T-helper 22 cell (primary cell): ENCODE results near the gene DYRK2.

Experiments used
- DNase-seq: peaks from one replicate; pipeline ENCODE4 v3.0.0-alpha.2; 2020; ENCODE audit warnings: low read depth

The DYRK2 gene

GRCh38 chr12:67648521-67649260 is at the start of gene DYRK2:
Gene DYRK2 (plus strand): TSS chr12:67648745. CDS start chr12:67649134, 389 bp downstream.
- DNase-seq = peak; percentile 60

GRCh38 chr12:67599691-67600090 is 48.9 kb upstream of the DYRK2 start:
- DNase-seq = no peak

DNA sequence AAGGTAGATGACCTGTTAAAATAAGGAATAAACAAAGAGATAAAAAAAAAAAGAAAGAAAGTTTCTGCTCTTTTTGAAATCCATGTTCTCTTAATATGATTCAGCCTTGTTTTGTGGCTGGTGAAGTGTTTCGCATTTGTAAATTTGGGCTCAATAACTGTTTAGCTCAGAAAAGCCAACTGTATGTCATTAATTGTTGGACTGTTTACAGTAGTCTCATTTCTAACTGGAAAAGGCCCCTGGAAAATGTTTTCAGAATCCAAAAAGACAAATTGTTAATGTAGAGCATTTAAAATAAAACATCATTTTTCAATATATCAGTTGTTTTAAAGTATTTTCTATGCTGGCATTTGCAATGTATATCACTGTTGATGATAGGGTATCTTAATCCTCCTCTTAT is 47.4 kb upstream of the DYRK2 start:
- no peak for DNase-seq

DNA sequence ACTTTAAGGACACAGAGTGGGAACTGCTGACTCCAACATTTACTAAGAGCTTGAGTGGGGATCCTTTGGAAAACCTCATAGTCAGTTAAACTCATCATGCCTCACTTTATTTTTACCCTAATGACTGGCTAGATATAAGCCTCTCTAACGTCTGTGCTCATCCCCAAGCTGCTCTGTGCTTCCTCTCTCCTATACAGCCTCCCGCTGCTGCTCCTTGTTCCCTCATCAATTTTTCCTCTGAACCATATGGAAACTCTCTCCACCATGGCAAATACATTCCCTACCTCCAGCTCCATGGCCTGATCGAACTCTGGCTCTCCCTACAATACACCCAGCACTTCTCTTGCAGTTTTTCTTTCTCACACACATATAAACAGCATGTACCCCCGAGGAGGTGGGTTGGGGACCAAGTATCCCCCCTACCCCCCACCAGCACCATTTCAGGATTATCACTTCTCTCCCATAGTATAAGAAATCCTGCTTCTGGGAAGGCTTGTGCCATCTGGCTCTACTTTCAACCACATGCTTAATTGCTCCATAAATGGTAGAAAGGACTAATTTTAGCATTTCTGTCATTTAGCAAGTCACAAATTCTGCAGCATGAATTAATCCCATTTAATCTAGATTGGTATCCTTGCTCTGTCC is 39.2 kb upstream of the DYRK2 start:
- DNase-seq = no peak

GRCh38 chr12:67613040-67613439 is 35.5 kb upstream of the DYRK2 start:
- DNase-seq = no peak

DNA sequence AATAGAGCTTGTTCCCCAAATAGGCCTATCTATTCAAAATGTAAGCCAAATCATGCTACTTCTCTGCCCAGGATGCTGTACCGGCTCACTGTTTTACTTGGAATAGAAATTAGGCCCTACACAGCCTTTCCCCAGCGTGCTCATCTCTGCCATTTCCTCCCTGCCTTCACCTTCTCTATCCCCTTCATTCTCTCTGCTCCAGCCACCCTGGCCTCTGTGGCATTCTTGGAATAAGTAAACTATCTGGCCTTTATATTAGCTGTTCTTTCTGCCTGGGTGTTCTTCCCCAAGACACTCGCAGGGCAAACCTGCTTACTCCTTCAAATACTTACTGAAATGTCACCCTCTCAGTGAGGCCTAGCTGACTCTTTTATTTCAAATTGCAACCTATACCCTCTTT is 30.9 kb upstream of the DYRK2 start:
- DNase-seq = no peak

DNA sequence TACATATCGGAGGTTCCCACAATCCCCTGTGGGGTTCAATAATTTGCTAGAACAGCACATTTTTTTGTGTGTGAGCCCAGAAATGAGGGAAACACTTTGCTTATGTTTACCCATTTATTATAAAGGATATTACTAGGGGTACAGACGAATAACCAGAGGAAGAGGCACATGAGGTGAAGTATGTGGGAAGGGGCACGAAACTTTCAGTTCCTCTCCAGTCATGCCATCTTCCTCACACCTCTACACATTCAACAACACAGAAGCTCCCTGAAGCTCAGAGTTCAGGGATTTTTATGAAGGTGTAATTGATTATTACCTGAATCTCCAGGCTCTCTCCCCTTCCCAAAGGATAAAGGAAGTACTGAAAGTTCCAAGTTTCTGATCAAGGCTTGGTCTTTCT is 30.2 kb upstream of the DYRK2 start:
- DNase-seq = no peak

DNA sequence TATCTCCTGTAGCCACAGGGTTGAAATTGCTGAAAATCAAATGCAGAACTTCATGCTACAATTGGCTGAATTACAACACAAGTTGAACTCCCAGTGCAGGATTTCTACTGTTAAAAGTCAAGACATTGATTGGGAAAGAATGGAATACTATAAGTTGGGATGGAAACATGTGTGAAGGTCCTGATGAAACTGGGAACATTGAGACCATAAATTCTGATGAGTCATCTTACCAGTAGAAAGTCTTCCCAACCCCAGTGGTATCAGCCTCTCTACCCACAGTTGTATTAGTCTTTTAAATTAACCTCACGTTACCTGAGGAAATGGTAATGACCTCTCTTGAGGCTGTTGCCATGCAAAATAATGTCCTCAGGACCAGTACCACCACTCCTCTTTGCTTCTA is 27.4 kb upstream of the DYRK2 start:
- DNase-seq = no peak

GRCh38 chr12:67621926-67622325 is 26.6 kb upstream of the DYRK2 start:
- no peak for DNase-seq

GRCh38 chr12:67623259-67623658 is 25.3 kb upstream of the DYRK2 start:
- no peak for DNase-seq

- DNase-seq = no peak
Measured at GRCh38 chr12:67624355-67624754, 24.2 kb upstream of the DYRK2 start.

DNA sequence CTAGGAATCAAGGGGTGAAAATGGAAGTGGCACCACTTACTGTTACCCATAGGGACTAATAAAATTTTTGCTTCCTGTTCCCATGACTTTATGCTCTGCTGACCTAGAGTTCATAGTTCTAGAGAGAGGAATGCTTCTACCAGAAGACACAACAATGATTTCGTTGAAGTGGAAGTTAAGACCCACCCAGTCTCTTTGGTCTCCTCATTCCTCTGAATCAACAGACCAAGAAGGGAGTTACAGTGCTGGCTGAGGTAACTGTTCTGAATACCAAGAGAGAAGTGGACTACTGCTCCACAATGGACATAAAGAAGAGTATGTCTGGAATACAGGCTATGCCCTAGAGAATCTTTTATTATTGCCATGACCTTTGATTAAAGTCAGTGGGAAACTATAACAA is 23.5 kb upstream of the DYRK2 start:
- no peak for DNase-seq

DNA sequence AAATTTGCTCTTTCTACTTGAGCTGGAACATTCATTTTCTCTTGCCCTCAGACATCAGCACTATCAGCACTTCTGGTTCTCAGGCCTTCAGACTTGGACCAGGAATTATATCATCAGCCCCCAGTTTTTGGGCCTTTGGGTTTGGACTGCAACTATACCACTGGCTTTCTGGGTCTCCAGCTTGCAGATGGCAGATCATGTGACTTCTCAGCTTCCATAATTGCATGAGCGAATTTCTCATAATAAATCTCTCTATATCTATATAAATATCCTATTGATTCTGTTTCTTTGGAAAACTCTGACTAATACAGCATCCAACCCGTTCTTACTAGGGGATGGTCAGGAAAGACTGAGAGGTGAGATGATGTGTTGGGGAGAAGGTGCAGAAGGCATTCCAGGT is 22.4 kb upstream of the DYRK2 start:
- DNase-seq = no peak

DNA sequence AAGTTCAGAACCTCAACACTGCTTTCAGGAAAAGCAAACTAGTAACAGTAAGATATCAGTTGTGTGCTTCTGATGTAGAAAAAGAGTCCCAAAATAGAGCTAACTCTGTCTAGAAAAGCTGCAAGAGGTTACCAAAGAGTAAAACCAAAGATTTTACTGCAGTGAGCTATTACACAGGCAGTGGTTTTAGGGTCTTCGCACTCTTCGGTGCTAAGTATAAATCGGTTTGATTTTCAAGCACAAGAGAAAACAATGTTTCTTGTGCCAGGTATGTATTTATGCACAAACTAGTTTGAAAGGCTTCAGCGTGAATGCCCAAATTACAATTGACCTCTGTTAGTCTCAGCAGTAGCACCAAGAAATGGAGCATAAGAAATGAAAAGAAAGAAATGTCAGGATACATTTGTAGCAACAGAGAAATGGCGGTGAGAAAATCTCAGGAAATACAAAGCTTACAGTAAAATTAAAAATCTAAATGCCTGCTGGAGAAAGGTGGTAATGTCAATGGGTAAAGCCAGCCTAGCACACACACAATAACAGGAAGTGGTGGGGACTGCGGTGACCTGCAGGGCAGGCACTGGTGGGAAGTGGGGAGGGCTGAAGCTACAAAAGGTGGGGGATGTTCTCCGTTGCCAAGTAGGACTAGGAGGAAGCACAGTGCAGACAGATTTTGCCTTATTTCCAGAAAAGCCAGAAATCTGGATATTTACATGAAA is 18.0 kb upstream of the DYRK2 start:
- DNase-seq = peak; percentile 79

GRCh38 chr12:67632005-67632404 is 16.5 kb upstream of the DYRK2 start:
- no peak for DNase-seq

- DNase-seq = no peak
Measured at GRCh38 chr12:67633024-67633610, 15.4 kb upstream of the DYRK2 start.

DNA sequence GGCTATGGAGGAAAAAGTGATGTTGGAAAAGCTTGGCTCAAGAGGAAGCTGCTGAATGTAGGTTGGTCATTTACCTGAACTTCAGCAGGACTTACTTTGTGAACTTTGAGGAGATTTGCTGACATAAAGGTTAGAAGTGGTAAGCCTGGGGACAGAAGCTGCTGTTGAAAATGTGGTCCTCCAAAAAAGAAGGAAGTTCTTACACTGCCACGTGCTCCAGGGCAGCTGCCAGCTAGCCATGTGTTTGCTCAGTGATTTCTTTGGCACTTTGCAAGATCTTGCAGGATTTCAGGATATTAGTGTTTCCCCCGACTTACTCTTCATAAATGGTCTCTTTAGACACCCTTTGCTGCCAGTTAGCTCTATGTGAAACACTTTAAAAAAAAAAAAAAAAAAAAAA is 14.8 kb upstream of the DYRK2 start:
- DNase-seq = no peak

- no peak for DNase-seq
Measured at GRCh38 chr12:67634303-67634761, 14.2 kb upstream of the DYRK2 start.

DNA sequence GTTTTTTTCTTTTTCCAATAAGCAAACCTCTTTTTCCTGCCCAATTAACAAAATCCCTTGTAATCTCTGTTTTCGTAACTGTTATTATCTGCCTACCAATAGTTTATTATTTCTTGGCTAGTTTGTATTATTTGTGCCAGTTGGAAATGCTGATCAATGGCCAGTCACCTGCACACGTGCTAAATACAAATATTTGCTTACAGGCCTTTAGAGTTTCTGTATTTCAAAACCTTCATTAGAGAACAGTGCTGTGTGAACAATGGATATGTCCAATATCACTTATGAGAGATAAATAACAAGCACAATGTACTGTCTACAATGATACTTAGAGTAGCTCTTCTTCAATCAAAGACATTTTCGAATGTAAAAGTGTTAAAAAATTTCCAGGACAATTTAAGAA is 10.8 kb upstream of the DYRK2 start:
- DNase-seq = no peak

GRCh38 chr12:67638694-67639093 is 9.9 kb upstream of the DYRK2 start:
- DNase-seq = no peak

GRCh38 chr12:67640863-67641262 is 7.7 kb upstream of the DYRK2 start:
- no peak for DNase-seq

DNA sequence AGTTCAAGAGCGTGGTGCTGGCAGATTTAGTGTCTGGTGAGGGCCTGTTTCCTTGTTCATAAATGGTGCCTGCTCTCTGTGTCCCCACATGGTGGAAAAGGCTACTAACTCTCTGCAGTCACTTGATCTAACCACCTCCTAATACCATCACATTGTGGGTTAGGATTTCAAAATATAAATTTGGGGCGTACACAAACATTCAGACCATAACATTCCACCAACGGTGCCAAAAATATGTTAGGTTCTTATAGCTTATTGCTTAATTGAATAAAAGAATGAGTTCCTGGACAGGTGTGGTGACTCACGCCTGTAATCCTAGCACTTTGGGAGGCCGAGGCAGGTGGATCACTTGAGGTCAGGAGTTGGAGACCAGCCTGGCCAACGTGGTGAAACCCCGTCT is 3.4 kb upstream of the DYRK2 start:
- no peak for DNase-seq

DNA sequence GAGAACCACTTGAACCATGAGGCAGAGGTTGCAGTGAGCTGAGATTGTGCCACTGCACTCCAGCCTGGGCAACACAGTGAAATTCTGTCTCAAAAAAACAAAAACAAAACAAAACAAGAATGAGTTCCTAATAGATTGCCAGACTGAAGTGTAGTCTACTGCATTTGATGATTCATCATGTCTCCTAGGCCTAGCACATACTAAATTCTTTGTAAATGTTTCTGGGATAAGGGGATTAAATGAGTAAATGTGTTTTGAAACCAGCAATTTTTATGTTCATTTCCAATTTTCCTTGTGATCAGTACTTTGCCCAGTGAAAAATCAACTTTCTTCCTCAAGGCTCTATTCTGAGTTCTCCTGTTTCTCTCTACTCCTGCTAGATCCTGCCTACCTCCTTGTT is 2.9 kb upstream of the DYRK2 start:
- DNase-seq = no peak
